RWPE2 (cell line): Measurements from ENCODE around the gene ACAA2.

ENCODE experiments used
- ATAC-seq: fragments of 200-7000 bp; cut with Tn5 transposase; 3 replicates; pipeline ENCODE4 v1.9.1; 2021; ENCODE audit warnings: low read depth
- DNase-seq: peaks from one replicate; pipeline ENCODE4 v3.0.0-alpha.2; 2020; ENCODE audit warnings: low spot score
- H3K27ac ChIP-seq: fragments of 450-650 bp; 2 replicates; pipeline ENCODE4 v1.5.1; 2017; ENCODE audit warnings: mild to moderate bottlenecking; ENCODE audit not compliant: poor library complexity, severe bottlenecking
- H3K27me3 ChIP-seq: fragments of 250-450 bp; sonication (Bioruptor Pico); 2 replicates; pipeline ENCODE4 v1.5.1; 2021; ENCODE audit warnings: mild to moderate bottlenecking, moderate library complexity; ENCODE audit not compliant: insufficient read depth, poor library complexity, severe bottlenecking
- H3K36me3 ChIP-seq: fragments of 250-450 bp; sonication (Bioruptor Pico); 2 replicates; pipeline ENCODE4 v1.5.1; 2020; ENCODE audit warnings: low read depth, mild to moderate bottlenecking, moderate library complexity
- H3K4me1 ChIP-seq: fragments of 250-450 bp; sonication (Bioruptor Pico); 2 replicates; pipeline ENCODE4 v1.5.1; 2021; ENCODE audit warnings: mild to moderate bottlenecking, moderate library complexity; ENCODE audit not compliant: insufficient read depth, poor library complexity, severe bottlenecking
- H3K4me3 ChIP-seq: fragments of 250-450 bp; sonication (Bioruptor Pico); 2 replicates; pipeline ENCODE4 v1.5.1; 2021; ENCODE audit warnings: mild to moderate bottlenecking, moderate library complexity; ENCODE audit not compliant: severe bottlenecking
- H3K9me3 ChIP-seq: fragments of 250-450 bp; sonication (Bioruptor Pico); 2 replicates; pipeline ENCODE4 v1.5.1; 2021; ENCODE audit warnings: mild to moderate bottlenecking, moderate library complexity; ENCODE audit not compliant: severe bottlenecking
- TF ChIP-seq, protein P1 (sequence below): fragments of 450-650 bp; IDR thresholded peaks from one replicate; pipeline ENCODE4 v1.5.1; 2017; ENCODE audit warnings: mild to moderate bottlenecking, moderate library complexity; ENCODE audit not compliant: poor library complexity, severe bottlenecking

ACAA2 gene

DNA sequence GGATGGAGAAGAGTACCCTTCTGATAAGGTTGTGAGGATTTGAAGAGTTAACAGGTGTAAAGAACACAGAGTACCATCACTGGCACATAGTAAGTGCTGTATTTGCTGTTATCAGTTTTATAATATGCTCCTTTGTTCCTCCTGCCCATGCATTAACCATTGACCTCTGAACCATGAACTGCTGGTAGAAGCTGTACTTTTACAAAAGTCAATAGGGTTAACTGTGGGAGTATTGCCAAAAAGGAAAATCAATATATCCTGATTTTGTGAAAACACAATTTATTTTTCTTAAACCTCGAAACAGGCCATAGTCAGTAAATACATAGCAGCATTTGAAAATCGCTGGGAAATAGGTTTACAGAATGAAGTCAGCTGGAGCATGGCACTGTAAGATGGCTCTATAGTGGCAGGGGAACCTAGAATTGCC, 18.9 kb upstream of the ACAA2 start:
- Histone ChIP-seq H3K9me3 (no peaks in the 10 kb centered on the region), H3K4me1 (peaks cover 16% of the 10 kb centered on the region), H3K27ac (no peak overlapping the region), H3K4me3 (no peak overlapping the region), H3K36me3 (peaks cover 12% of the 10 kb centered on the region; the same call in 1 of the 2 replicates), H3K27me3 (no peaks in the 10 kb centered on the region)
- DNase-seq (no peak), ATAC-seq (no peak)
- TF ChIP-seq, protein P1, sequence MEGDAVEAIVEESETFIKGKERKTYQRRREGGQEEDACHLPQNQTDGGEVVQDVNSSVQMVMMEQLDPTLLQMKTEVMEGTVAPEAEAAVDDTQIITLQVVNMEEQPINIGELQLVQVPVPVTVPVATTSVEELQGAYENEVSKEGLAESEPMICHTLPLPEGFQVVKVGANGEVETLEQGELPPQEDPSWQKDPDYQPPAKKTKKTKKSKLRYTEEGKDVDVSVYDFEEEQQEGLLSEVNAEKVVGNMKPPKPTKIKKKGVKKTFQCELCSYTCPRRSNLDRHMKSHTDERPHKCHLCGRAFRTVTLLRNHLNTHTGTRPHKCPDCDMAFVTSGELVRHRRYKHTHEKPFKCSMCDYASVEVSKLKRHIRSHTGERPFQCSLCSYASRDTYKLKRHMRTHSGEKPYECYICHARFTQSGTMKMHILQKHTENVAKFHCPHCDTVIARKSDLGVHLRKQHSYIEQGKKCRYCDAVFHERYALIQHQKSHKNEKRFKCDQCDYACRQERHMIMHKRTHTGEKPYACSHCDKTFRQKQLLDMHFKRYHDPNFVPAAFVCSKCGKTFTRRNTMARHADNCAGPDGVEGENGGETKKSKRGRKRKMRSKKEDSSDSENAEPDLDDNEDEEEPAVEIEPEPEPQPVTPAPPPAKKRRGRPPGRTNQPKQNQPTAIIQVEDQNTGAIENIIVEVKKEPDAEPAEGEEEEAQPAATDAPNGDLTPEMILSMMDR = no peak

DNA sequence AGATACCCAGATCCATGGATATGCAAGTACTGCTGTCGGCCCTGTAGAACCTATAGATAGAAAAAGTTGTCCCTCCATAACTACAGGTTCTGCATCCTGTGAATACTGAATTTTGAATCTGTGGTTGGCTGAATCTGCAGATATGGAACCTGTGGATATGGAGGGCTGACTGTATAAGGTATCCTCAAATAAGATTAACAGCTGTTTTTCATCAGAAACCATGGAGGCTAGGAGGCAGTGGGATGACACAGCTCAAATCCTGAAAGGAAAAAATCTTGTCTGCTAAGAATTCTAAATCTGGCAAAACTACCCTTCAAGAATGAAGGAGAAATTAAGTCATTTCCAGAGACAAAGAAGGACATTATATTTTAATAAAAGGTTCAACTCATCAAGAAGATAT, 14.7 kb upstream of the ACAA2 start:
- 0 out of 2 replicates have a peak, but pooled peaks cover 1% of the 10 kb centered on the region for H3K36me3 ChIP-seq
- H3K4me1 ChIP-seq = no peaks in the 10 kb centered on the region
- no peak overlapping the region for H3K4me3 ChIP-seq
- H3K9me3 ChIP-seq = no peaks in the 10 kb centered on the region
- no peaks in the 10 kb centered on the region for H3K27me3 ChIP-seq
- DNase-seq (no peak), ATAC-seq (no peak)
- no peak overlapping the region for H3K27ac ChIP-seq
- TF ChIP-seq, protein P1 = no peak

DNA sequence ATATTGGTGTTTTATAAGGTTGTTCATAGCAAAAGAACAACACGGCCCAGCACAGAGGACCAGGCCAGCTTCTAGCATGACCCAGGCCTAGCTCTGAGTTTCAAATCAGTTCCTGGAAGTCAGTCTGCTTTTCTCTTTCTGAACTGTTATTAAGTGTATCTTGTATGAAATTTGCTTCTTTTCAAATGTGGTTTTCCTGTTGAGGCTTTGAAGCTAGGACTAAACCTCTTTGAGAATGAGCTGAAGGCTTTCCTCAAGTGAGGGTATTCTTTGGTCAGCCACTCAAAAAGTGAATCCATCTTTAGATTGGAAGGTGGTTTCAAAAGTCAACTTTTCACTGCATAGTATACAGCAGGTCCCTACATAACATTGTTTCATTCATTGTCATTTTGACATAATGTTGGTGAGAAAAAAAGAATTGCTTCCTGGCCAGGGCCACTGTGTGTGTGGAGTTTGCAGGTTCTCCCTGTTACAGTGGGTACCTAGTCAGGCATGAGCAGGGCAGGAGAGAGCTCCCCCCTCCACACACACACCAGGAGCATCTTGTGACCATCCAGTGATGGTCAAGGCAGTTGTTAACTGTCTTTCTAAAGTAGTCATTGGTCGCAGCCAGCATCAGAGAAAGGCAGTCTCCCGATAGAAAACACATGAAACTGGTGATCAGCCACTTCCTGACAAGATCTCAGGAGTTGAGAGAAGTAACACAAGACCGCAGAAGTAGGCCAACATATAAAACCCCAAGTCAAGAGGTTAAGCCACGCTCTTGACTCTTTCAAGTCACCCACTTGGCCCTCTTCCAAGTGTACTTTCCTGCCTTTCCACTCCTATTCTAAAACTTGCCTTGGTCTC, 6.7 kb upstream of the ACAA2 start:
- Histone ChIP-seq H3K4me3 (no peak overlapping the region), H3K27me3 (no peaks in the 10 kb centered on the region), H3K36me3 (no peaks in the 10 kb centered on the region; the same call in 1 of the 2 replicates), H3K9me3 (no peaks in the 10 kb centered on the region), H3K27ac (no peak overlapping the region), H3K4me1 (no peaks in the 10 kb centered on the region)
- ATAC-seq (no peak), DNase-seq (no peak)
- TF ChIP-seq, protein P1 = no peak

DNA sequence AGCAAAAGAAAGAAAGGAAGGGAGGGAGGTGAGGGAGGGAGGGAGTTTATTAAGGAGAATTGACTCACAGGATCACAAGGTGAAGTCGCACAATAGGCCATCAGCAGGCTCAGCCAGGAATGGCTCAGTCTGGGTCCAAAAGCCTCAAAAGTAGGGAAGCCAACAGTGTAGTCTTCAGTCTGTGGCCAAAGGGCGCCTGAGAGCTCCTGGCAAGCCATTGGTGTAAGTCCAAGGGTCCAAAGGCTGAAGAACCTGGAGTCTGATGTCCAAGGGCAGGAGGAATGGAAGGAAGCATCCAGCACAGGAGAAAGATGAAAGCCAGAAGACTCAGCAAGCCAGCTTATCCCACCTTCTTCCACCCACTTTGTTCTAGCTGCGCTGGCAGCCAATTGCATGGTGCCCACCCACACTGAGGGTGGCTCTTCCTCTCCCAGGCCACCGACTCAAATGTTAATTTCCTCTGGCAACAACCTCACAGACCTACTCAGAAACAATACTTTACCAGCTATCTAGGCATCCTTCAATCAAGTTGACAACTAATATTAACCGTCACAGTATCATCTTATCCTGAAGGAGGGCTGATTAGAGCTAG, 5.8 kb upstream of the ACAA2 start:
- Histone ChIP-seq H3K36me3 (no peaks in the 10 kb centered on the region; the same call in 1 of the 2 replicates), H3K4me3 (no peak overlapping the region), H3K4me1 (no peaks in the 10 kb centered on the region), H3K27ac (no peak overlapping the region), H3K27me3 (no peaks in the 10 kb centered on the region), H3K9me3 (no peaks in the 10 kb centered on the region)
- no peak for ATAC-seq
- DNase-seq = no peak
- TF ChIP-seq, protein P1 = no peak
